CD14-positive monocyte (primary cell): ENCODE data around the gene OR56A3. TPM values are rescaled to one million over a fixed set of nuclear protein-coding genes. Genes with fewer than 3 reads are reported as not detected.

Experiments used
- DNase-seq, 3 donors: peaks; one replicate each; pipeline ENCODE4 v3.0.0-alpha.2; 2011 to 2022
- H2AFZ ChIP-seq: 2 replicates; pipeline ENCODE4 v1.6.0; 2012; ENCODE audit warnings: mild to moderate bottlenecking, low read depth, low read length, inconsistent platforms; ENCODE audit not compliant: insufficient read depth, poor library complexity, severe bottlenecking
- H3K27ac ChIP-seq, 2 donors: 1 replicate in 1 of 2; 2 replicates in 1 of 2; pipeline ENCODE4 v1.5.1; 2012 to 2013; ENCODE audit warnings: low read length in 2 of 2, control low read depth in 1 of 2, inconsistent platforms in 1 of 2, low read depth in 1 of 2, mild to moderate bottlenecking in 1 of 2
- H3K27me3 ChIP-seq, 2 donors: one replicate each; pipeline versions ENCODE4 v1.6.0 to v1.6.1; 2011 to 2013; ENCODE audit warnings: low read length in 2 of 2; ENCODE audit not compliant: control insufficient read depth in 2 of 2, insufficient read depth in 2 of 2
- H3K36me3 ChIP-seq, 2 donors: replicated peaks in 1 of 2; 1 replicate in 1 of 2; 2 replicates in 1 of 2; pipeline versions ENCODE4 v1.5.1 to v1.6.1; 2012 to 2013; ENCODE audit warnings: low read length in 2 of 2, control low read depth in 1 of 2, inconsistent platforms in 1 of 2, mild to moderate bottlenecking in 1 of 2; ENCODE audit not compliant: insufficient read depth in 2 of 2, control insufficient read depth in 1 of 2
- H3K4me1 ChIP-seq, 2 donors: 1 replicate in 1 of 2; 2 replicates in 1 of 2; pipeline versions ENCODE4 v1.5.1 to v1.6.1; 2012 to 2013; ENCODE audit warnings: low read length in 2 of 2, control low read depth in 1 of 2, inconsistent platforms in 1 of 2, mild to moderate bottlenecking in 1 of 2, moderate library complexity in 1 of 2; ENCODE audit not compliant: insufficient read depth in 2 of 2, control insufficient read depth in 1 of 2
- H3K4me2 ChIP-seq: replicated peaks from 2 replicates; pipeline ENCODE3; 2012; ENCODE audit warnings: low read length, moderate library complexity, mild to moderate bottlenecking; ENCODE audit not compliant: poor library complexity, severe bottlenecking; ENCODE audit errors: extremely low read depth
- H3K4me3 ChIP-seq, 3 experiments: fragments of 200-600 bp in 1 of 3; sonication (generic) in 1 of 3; replicated peaks in 1 of 3; 1 replicate in 2 of 3; 2 replicates in 1 of 3; pipeline ENCODE4 v1.5.1; 2011 to 2013; ENCODE audit warnings: low read length in 3 of 3, mild to moderate bottlenecking in 3 of 3, control low read depth in 2 of 3, low read depth in 2 of 3, inconsistent platforms in 1 of 3, moderate library complexity in 1 of 3
- H3K79me2 ChIP-seq: 2 replicates; pipeline ENCODE4 v1.6.0; 2012; ENCODE audit warnings: mild to moderate bottlenecking, control low read depth, inconsistent platforms, low read length, moderate library complexity; ENCODE audit not compliant: insufficient read depth
- H3K9ac ChIP-seq: 2 replicates; pipeline ENCODE4 v1.6.0; 2017; ENCODE audit warnings: low read length, mild to moderate bottlenecking; ENCODE audit not compliant: insufficient read depth, poor library complexity, severe bottlenecking
- H3K9me3 ChIP-seq, 2 donors: replicated peaks in 1 of 2; 1 replicate in 1 of 2; 2 replicates in 1 of 2; pipeline versions ENCODE4 v1.5.1 to v1.6.1; 2012 to 2013; ENCODE audit warnings: low read length in 2 of 2, control low read depth in 1 of 2; ENCODE audit not compliant: control insufficient read depth in 1 of 2, insufficient read depth in 1 of 2
- H4K20me1 ChIP-seq: 2 replicates; pipeline ENCODE4 v1.6.0; 2012; ENCODE audit warnings: mild to moderate bottlenecking, low read length, control low read depth, moderate library complexity; ENCODE audit not compliant: insufficient read depth
- H3K27ac Mint-ChIP-seq, 7 donors: one replicate each; pipeline ENCODE4 v1.8.0; 2020; ENCODE audit warnings: mild to moderate bottlenecking in 7 of 7, mixed read lengths in 7 of 7, moderate library complexity in 6 of 7, inconsistent platforms in 2 of 7
- H3K27me3 Mint-ChIP-seq, 3 donors: one replicate each; pipeline ENCODE4 v1.8.0; 2021 to 2022; ENCODE audit warnings: low read depth in 3 of 3, mild to moderate bottlenecking in 3 of 3, mixed read lengths in 3 of 3, moderate library complexity in 3 of 3, inconsistent platforms in 1 of 3
- H3K36me3 Mint-ChIP-seq, 2 donors: one replicate each; pipeline ENCODE4 v1.8.0; 2020; ENCODE audit warnings: mixed read lengths in 2 of 2, inconsistent platforms in 1 of 2, mild to moderate bottlenecking in 1 of 2
- H3K4me1 Mint-ChIP-seq: one replicate; pipeline ENCODE4 v1.8.0; 2020; ENCODE audit warnings: mild to moderate bottlenecking, mixed read lengths
- H3K4me3 Mint-ChIP-seq, 2 donors: one replicate each; pipeline ENCODE4 v1.8.0; 2020; ENCODE audit warnings: mild to moderate bottlenecking in 2 of 2, mixed read lengths in 2 of 2, moderate library complexity in 1 of 2
- H3K9me3 Mint-ChIP-seq, 7 donors: one replicate each; pipeline ENCODE4 v1.8.0; 2020 to 2022; ENCODE audit warnings: mixed read lengths in 7 of 7, mild to moderate bottlenecking in 6 of 7, moderate library complexity in 6 of 7, inconsistent platforms in 2 of 7
- CTCF ChIP-seq: fragments of 200-600 bp; IDR thresholded peaks from one replicate; pipeline ENCODE4 v1.8.0; 2022; ENCODE audit warnings: antibody characterized with exemption, mild to moderate bottlenecking
- WGBS: methylation state at CpG from one replicate; pipeline ENCODE4 v1.1.5; 2013; ENCODE audit warnings: missing lambda C conversion rate; ENCODE audit not compliant: insufficient coverage; 5-methylcytosine and 5-hydroxymethylcytosine counted together
- intact Hi-C, 2 donors: fragments of 100-400 bp; cut with micrococcal nuclease; formaldehyde crosslinking; loops; one replicate each; pipeline versions ENCODE4 v1.15.0 to v1.15.1; 2023
- polyA plus RNA-seq, 3 donors: library from polyadenylated mRNA; depleted of rRNA in 1 of 3; unstranded in 2 of 3; stranded (reverse) in 1 of 3; fragments of 300-500 nt in 2 of 3; fragments of >200 nt in 1 of 3; fragmentation: Illumina TruSeq in 2 of 3; gene quantifications; 1 replicate in 2 of 3; 2 replicates in 1 of 3; pipeline ENCODE4 v1.2.3, GENCODE V29; 2012 to 2021

The OR56A3 gene
- polyA plus RNA-seq, 3 donors, result not detected

GRCh38 chr11:5922749-5923426 lies 19.2 kb upstream of the OR56A3 start:
- Histone ChIP-seq H3K36me3 (no peaks in the 10 kb centered on the region), H3K9me3 (peaks cover 4 to 9% of the 10 kb centered on the region in 2 donors), H2AFZ (no peak overlapping the region), H3K27ac (no peak overlapping the region), H4K20me1 (no peaks in the 10 kb centered on the region), H3K79me2 (no peaks in the 10 kb centered on the region), H3K4me1 (no peaks in the 10 kb centered on the region), H3K4me3 (no peak overlapping the region), H3K4me2 (no peak overlapping the region), H3K27me3 (no peaks in the 10 kb centered on the region), H3K9ac (no peak overlapping the region)
- H3K9me3 Mint-ChIP-seq, result peaks cover 0 to 15% (median 10%) of the 10 kb centered on the region in 7 donors
- 88% methylated on average over 2 of the region's 2 CpGs for WGBS
- no peak for TF ChIP-seq CTCF
- H3K36me3 Mint-ChIP-seq, result no peaks in the 10 kb centered on the region
- intact Hi-C loops, result no loop called here
- DNase-seq, result peak in 1 of 3 donors; percentile 17
- no peak overlapping the region for H3K27ac Mint-ChIP-seq
- peak overlapping the region in 1 of 2 donors; percentile 45 for H3K4me3 Mint-ChIP-seq
- H3K27me3 Mint-ChIP-seq, result peaks cover 0 to 4% (median 4%) of the 10 kb centered on the region in 3 donors
- H3K4me1 Mint-ChIP-seq, result no peaks in the 10 kb centered on the region

- DNase-seq, result no peak
- intact Hi-C loops, result no loop called here
Observed at GRCh38 chr11:5923427-5923776, 18.6 kb upstream of the OR56A3 start.

More at GRCh38 chr11:5923427-5923776, 18.6 kb upstream of the OR56A3 start:
- no peaks in the 10 kb centered on the region for H3K27me3 ChIP-seq
- Mint-ChIP-seq H3K4me3 (no peak overlapping the region), H3K4me1 (no peaks in the 10 kb centered on the region), H3K27me3 (peaks cover 0 to 4% (median 4%) of the 10 kb centered on the region in 3 donors), H3K9me3 (peaks cover 4 to 19% (median 14%) of the 10 kb centered on the region in 7 donors), H3K27ac (no peak overlapping the region), H3K36me3 (no peaks in the 10 kb centered on the region)
- no peak overlapping the region for H2AFZ ChIP-seq
- H3K36me3 ChIP-seq, result no peaks in the 10 kb centered on the region
- no peaks in the 10 kb centered on the region for H4K20me1 ChIP-seq
- no peak overlapping the region for H3K9ac ChIP-seq
- no peak for TF ChIP-seq CTCF
- H3K4me1 ChIP-seq, result no peaks in the 10 kb centered on the region
- peaks cover 4 to 11% of the 10 kb centered on the region in 2 donors for H3K9me3 ChIP-seq
- no peaks in the 10 kb centered on the region for H3K79me2 ChIP-seq
- H3K27ac ChIP-seq, result no peak overlapping the region
- H3K4me2 ChIP-seq, result no peak overlapping the region
- no peak overlapping the region for H3K4me3 ChIP-seq
